Measurements from ENCODE around the gene SH3PXD2A. TPM values are rescaled to one million over a fixed set of nuclear protein-coding genes. Genes with fewer than 3 reads are reported as not detected.

Gene SH3PXD2A
- total and polyA plus RNA-seq, 10 of the 15 experiments (the other 5 are each of a cell fraction or from before 2014, with no cell fraction given): 0.63 to 14.0 (median 4.4) TPM

DNA sequence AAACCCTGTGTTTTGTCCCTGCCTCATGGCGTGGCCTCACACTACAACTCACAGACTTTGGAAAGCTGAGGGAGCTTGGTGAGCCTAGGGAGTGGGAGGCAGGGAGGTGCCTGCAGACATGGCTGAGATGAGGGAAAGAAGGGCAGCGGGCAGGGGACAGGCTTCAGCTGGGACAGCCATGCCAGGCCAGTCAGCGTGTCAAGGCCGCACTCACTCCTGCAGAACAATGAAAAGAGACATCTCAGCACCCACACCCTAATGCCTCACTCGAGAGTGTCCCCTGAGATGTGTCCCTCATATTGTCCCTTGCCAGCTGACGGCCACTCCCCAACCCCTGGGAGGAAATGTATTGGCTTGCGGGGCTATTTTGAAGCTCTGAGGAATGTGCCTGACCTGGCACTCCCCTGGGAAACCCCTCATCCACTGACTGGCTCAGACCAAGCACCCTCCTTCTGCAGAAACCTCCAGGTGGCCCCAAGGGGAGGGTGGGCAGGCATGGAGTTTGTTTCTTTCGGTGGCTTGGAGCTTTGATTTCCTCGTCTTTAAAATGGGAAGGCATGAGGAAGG lies 31.6 kb downstream of the SH3PXD2A start:
- no peak for ATAC-seq
- in situ Hi-C loops (cut with MboI): no loop called here

More for the DNA sequence above, 31.6 kb downstream of the SH3PXD2A start:
- Histone ChIP-seq H3K79me2 (ENCODE audit: control insufficient read depth, insufficient read depth, low read length) (no peaks in the 10 kb centered on the region), H4K20me1 (ENCODE audit: control insufficient read depth, insufficient read depth) (no peaks in the 10 kb centered on the region), H2AFZ (ENCODE audit: control insufficient read depth, low read depth, low read length) (no peak overlapping the region), H3K9me3 (replicated peaks; ENCODE audit: control insufficient read depth, insufficient read depth, low read length) (no peaks in the 10 kb centered on the region), H3K27me3 (replicated peaks in 1 of 2; ENCODE audit: control insufficient read depth in 2 of 2, insufficient read depth in 2 of 2, low read length in 1 of 2) (peaks cover 0 to 3% of the 10 kb centered on the region in 2 experiments; a peak in 3 of 4 replicates), H3K4me1 (ENCODE audit: control insufficient read depth, insufficient read depth, low read length) (no peaks in the 10 kb centered on the region), H3K9ac (ENCODE audit: control insufficient read depth, insufficient read depth, low read length) (no peak overlapping the region), H3K27ac (ENCODE audit: control insufficient read depth, insufficient read depth) (no peak overlapping the region), H3K4me2 (ENCODE audit: control insufficient read depth, insufficient read depth) (no peak overlapping the region), H3K4me3 (no peak overlapping the region), H3K36me3 (ENCODE audit: control insufficient read depth in 2 of 2, insufficient read depth in 2 of 2, low read length in 1 of 2) (no peaks in the 10 kb centered on the region)
- no peak for FAIRE-seq
- RAD21 ChIA-PET (ENCODE audit: unreplicated experiment): no interaction called here
- intact Hi-C loops (cut with micrococcal nuclease; ENCODE audit: unreplicated experiment): no loop called here
- no peak for DNase-seq (ENCODE audit: low read depth, low spot score)
- WGBS (ENCODE audit: insufficient coverage, insufficient replicate concordance, low lambda C conversion rate, missing lambda C conversion rate): 28% methylated on average over 9 of the region's 9 CpGs
- CTCF ChIA-PET: no interaction called here
- SMC1A ChIA-PET (ENCODE audit: uncharacterized antibody, unreplicated experiment): no interaction called here
- BruUV-seq (replicated peaks): no TSS peak
- TF ChIP-seq, protein P1, sequence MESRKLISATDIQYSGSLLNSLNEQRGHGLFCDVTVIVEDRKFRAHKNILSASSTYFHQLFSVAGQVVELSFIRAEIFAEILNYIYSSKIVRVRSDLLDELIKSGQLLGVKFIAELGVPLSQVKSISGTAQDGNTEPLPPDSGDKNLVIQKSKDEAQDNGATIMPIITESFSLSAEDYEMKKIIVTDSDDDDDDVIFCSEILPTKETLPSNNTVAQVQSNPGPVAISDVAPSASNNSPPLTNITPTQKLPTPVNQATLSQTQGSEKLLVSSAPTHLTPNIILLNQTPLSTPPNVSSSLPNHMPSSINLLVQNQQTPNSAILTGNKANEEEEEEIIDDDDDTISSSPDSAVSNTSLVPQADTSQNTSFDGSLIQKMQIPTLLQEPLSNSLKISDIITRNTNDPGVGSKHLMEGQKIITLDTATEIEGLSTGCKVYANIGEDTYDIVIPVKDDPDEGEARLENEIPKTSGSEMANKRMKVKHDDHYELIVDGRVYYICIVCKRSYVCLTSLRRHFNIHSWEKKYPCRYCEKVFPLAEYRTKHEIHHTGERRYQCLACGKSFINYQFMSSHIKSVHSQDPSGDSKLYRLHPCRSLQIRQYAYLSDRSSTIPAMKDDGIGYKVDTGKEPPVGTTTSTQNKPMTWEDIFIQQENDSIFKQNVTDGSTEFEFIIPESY (IDR thresholded peaks at IDR 0.05): no peak
- TF ChIP-seq SMAD5 (IDR thresholded peaks at IDR 0.05; ENCODE audit: low read depth) (no peak), TAF1 (IDR thresholded peaks at IDR 0.05; ENCODE audit: borderline replicate concordance, low read depth, low read length) (no peak), ETV6 (conservative IDR thresholded peaks at IDR 0.05 in 1 of 2, IDR thresholded peaks at IDR 0.05 in 1 of 2; ENCODE audit: borderline replicate concordance in 1 of 2, low read depth in 1 of 2) (no peak), DPF2 (IDR thresholded peaks at IDR 0.05) (no peak), IKZF2 (IDR thresholded peaks at IDR 0.05) (no peak), HDAC2 (IDR thresholded peaks at IDR 0.05) (no peak), ESRRA (IDR thresholded peaks at IDR 0.05; ENCODE audit: low read length) (no peak), CBFB (IDR thresholded peaks at IDR 0.05; ENCODE audit: low read depth) (no peak), SUZ12 (IDR thresholded peaks at IDR 0.05; ENCODE audit: unreplicated experiment) (no peak), MTA3 (IDR thresholded peaks at IDR 0.05; ENCODE audit: borderline replicate concordance, low read length) (no peak), KLF5 (IDR thresholded peaks at IDR 0.05; ENCODE audit: partially characterized antibody) (no peak), MEF2B (IDR thresholded peaks at IDR 0.05; ENCODE audit: partially characterized antibody, poor library complexity, severe bottlenecking) (no peak), PML (IDR thresholded peaks at IDR 0.05; ENCODE audit: low read length) (no peak), CBX5 (IDR thresholded peaks at IDR 0.05; ENCODE audit: low read depth) (no peak), ZNF384 (IDR thresholded peaks at IDR 0.05; ENCODE audit: borderline replicate concordance, low read depth, low read length) (no peak), ZNF622 (IDR thresholded peaks at IDR 0.05) (no peak)
- TF ChIP-seq, protein P2, sequence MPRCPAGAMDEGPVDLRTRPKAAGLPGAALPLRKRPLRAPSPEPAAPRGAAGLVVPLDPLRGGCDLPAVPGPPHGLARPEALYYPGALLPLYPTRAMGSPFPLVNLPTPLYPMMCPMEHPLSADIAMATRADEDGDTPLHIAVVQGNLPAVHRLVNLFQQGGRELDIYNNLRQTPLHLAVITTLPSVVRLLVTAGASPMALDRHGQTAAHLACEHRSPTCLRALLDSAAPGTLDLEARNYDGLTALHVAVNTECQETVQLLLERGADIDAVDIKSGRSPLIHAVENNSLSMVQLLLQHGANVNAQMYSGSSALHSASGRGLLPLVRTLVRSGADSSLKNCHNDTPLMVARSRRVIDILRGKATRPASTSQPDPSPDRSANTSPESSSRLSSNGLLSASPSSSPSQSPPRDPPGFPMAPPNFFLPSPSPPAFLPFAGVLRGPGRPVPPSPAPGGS (IDR thresholded peaks at IDR 0.05; ENCODE audit: borderline replicate concordance, insufficient read depth, low read depth, low read length, poor library complexity, severe bottlenecking): no peak
- TF ChIP-seq, protein P3, sequence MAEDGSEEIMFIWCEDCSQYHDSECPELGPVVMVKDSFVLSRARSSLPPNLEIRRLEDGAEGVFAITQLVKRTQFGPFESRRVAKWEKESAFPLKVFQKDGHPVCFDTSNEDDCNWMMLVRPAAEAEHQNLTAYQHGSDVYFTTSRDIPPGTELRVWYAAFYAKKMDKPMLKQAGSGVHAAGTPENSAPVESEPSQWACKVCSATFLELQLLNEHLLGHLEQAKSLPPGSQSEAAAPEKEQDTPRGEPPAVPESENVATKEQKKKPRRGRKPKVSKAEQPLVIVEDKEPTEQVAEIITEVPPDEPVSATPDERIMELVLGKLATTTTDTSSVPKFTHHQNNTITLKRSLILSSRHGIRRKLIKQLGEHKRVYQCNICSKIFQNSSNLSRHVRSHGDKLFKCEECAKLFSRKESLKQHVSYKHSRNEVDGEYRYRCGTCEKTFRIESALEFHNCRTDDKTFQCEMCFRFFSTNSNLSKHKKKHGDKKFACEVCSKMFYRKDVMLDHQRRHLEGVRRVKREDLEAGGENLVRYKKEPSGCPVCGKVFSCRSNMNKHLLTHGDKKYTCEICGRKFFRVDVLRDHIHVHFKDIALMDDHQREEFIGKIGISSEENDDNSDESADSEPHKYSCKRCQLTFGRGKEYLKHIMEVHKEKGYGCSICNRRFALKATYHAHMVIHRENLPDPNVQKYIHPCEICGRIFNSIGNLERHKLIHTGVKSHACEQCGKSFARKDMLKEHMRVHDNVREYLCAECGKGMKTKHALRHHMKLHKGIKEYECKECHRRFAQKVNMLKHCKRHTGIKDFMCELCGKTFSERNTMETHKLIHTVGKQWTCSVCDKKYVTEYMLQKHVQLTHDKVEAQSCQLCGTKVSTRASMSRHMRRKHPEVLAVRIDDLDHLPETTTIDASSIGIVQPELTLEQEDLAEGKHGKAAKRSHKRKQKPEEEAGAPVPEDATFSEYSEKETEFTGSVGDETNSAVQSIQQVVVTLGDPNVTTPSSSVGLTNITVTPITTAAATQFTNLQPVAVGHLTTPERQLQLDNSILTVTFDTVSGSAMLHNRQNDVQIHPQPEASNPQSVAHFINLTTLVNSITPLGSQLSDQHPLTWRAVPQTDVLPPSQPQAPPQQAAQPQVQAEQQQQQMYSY (CRISPR knock-in tag; IDR thresholded peaks at IDR 0.05): no peak
- POLR2A ChIA-PET: no interaction called here

All from GM12878 (cell line).